ENCODE measurements around the gene DACT3.
A peak's percentile ranks its signal among the peaks of the same experiment; 100 is the strongest.

The DACT3 gene

DNA sequence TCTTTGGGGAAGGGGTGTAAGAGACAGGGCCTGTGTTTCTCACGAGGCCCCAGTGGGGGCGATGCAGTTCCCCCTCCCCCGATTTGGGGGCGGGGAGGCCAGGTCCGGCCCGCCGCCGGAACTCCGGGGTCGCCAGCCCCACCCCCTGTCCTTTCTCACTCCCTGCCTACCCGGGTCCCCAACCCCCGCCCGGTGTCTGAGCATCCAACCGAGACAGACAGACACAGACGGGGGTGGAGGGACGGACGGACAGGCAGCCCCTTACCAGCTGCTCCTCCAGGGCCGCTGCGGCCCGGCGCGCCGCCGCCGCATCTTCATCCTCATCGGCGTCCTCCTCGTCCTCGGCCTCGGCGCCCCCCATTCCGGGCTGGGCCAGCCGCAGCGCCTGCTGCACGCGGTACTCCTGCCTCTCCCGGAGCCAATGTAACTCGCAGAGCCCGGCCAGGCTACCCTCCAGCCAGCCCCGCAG is 397 bp downstream of the DACT3 start:
- peak overlapping the region; percentile 67 for H3K4me3 ChIP-seq (ENCODE audit: low read depth, low read length)
- H3K9me3 ChIP-seq (ENCODE audit: control insufficient read depth, insufficient read depth, low read length): no peaks in the 10 kb centered on the region
- no peaks in the 10 kb centered on the region for H3K27me3 ChIP-seq (ENCODE audit: control insufficient read depth, insufficient read depth, low read length)
- no peak overlapping the region for H3K9ac ChIP-seq (ENCODE audit: low read depth, low read length)
- no peaks in the 10 kb centered on the region for H3K36me3 ChIP-seq (ENCODE audit: control insufficient read depth, insufficient read depth, low read length)
- H3K4me1 ChIP-seq (ENCODE audit: control insufficient read depth, insufficient read depth, low read length): peaks cover 4% of the 10 kb centered on the region

DNA sequence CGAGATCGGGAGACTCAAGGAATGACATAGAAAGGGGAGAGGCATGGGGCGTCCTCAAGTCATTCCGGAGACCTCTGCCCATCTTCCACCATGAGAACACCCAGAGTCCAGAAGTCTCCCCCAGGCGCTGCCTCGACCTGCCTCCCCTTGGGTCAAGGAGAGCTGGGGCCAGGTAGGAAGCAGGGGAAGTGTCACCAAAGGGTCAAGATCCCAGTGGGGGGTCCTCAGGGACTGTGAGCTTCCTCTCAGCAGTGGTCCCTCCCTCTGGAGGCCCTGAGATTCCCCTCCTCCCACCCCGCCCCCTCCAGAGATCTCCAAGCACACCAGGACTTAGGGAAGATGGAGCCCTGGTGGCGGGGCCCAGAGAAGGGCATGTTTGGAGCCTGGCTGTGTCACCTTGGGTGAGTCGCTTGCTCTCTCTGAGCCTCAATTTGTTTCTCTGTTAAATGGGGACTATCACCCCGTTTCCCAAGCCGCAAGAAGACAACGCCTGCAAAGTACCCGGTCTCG is 919 bp downstream of the DACT3 start:
- H3K4me1 ChIP-seq (ENCODE audit: control insufficient read depth, insufficient read depth, low read length): peaks cover 5% of the 10 kb centered on the region
- H3K4me3 ChIP-seq (ENCODE audit: low read depth, low read length): peak overlapping the region; percentile 67

DNA sequence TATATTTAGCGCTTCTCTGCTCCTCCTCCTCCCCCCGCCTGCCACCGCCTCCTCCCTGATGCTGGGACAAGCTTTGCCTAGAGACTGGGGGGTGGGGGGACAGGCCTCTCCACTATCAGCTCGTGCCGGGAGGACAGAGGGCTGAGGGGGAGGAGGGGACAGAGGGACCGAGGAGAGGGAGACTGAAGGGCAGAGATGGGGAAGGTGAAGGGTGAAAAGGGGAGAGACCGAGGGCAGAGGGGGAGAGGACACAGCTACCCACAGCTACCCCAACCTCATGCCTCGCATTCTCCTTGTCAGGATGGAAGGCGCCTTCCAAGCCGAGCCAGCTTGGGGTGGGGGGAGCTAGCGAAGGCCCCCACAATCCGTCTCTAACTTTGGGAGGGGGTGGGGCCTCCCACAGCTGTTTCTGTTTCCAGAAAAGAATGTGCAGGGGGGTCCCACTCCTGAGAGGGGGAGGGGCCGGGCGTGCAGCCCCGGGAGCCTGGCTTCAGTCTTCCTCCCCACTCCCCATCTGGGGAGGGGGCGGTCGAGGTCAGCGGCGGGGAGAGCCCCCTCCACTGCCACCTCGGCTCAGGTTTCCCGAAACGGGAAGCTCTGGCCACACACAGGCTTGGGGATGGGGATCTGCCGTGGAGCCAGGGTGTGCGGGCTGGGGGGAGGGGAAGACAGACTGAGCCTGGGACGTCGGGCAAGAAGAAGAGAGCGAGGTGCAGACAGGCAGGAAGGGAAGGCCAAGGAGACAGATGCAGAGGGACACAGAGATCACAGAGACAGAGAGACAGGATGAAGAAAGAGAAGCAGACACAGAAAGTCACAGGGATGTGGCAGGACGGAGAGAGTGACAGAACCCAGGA is 1.6 kb downstream of the DACT3 start:
- Histone ChIP-seq H3K36me3 (ENCODE audit: control insufficient read depth, insufficient read depth, low read length) (no peaks in the 10 kb centered on the region), H3K4me1 (ENCODE audit: control insufficient read depth, insufficient read depth, low read length) (peaks cover 7% of the 10 kb centered on the region), H3K27me3 (ENCODE audit: control insufficient read depth, insufficient read depth, low read length) (no peaks in the 10 kb centered on the region), H3K9ac (ENCODE audit: low read depth, low read length) (no peak overlapping the region), H3K4me3 (ENCODE audit: low read depth, low read length) (peak overlapping the region; percentile 67), H3K9me3 (ENCODE audit: control insufficient read depth, insufficient read depth, low read length) (no peaks in the 10 kb centered on the region)

More for the DNA sequence above, 919 bp downstream of the DACT3 start:
- no peaks in the 10 kb centered on the region for H3K9me3 ChIP-seq (ENCODE audit: control insufficient read depth, insufficient read depth, low read length)
- no peaks in the 10 kb centered on the region for H3K36me3 ChIP-seq (ENCODE audit: control insufficient read depth, insufficient read depth, low read length)
- H3K9ac ChIP-seq (ENCODE audit: low read depth, low read length): no peak overlapping the region
- H3K27me3 ChIP-seq (ENCODE audit: control insufficient read depth, insufficient read depth, low read length): no peaks in the 10 kb centered on the region

DNA sequence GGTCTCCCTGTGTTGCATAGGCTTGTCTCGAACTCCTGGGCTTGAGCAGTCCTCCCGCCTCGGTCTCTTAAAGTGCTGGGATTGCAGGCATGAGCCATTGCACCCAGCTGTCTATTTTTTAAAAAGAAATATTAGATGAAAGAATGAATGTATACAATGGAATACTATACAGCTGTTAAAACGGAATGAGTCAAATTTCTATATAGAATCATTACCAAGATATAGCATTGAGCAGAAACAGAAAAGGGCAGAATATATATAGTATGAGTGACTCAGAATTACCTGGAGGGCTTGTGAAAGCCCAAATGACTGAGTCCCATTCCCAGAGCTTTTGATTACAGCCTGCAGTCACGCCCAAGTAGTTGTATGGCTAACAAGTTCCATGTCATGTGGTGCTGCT is 4.4 kb downstream of the DACT3 start:
- no peaks in the 10 kb centered on the region for H3K36me3 ChIP-seq (ENCODE audit: control insufficient read depth, insufficient read depth, low read length)
- no peak overlapping the region for H3K4me3 ChIP-seq (ENCODE audit: low read depth, low read length)
- no peaks in the 10 kb centered on the region for H3K9me3 ChIP-seq (ENCODE audit: control insufficient read depth, insufficient read depth, low read length)
- H3K4me1 ChIP-seq (ENCODE audit: control insufficient read depth, insufficient read depth, low read length): peaks cover 12% of the 10 kb centered on the region
- no peaks in the 10 kb centered on the region for H3K27me3 ChIP-seq (ENCODE audit: control insufficient read depth, insufficient read depth, low read length)
- no peak overlapping the region for H3K9ac ChIP-seq (ENCODE audit: low read depth, low read length)

DNA sequence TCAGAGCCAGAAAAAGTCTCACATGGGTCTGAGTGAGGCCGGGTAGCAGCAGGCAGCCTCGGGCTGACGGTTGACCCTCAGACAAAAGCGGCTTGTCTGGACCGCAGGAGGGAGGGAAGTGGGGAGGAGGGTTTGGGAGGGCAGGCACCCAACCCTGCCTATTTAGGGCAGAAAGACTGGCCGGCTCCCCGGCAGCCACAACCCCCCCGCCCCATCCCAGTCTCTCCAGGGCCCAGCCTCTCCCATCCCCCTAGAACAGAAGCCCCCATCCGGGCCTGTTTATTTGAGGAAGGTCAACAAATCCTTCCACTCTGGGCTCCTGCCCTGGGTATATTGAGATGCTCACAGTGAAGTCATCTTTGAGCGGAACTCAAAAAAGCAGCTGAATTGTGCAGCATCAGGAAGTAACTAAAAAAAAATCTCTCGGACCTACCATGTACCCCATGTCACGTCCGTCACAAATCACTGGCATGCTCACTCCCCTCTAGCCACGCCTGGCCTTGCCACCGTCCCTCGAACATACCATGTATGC is 6.3 kb downstream of the DACT3 start:
- Histone ChIP-seq H3K4me1 (ENCODE audit: control insufficient read depth, insufficient read depth, low read length) (peaks cover 12% of the 10 kb centered on the region), H3K27me3 (ENCODE audit: control insufficient read depth, insufficient read depth, low read length) (peaks cover 8% of the 10 kb centered on the region), H3K4me3 (ENCODE audit: low read depth, low read length) (no peak overlapping the region), H3K9ac (ENCODE audit: low read depth, low read length) (no peak overlapping the region), H3K36me3 (ENCODE audit: control insufficient read depth, insufficient read depth, low read length) (no peaks in the 10 kb centered on the region), H3K9me3 (ENCODE audit: control insufficient read depth, insufficient read depth, low read length) (no peaks in the 10 kb centered on the region)

DNA sequence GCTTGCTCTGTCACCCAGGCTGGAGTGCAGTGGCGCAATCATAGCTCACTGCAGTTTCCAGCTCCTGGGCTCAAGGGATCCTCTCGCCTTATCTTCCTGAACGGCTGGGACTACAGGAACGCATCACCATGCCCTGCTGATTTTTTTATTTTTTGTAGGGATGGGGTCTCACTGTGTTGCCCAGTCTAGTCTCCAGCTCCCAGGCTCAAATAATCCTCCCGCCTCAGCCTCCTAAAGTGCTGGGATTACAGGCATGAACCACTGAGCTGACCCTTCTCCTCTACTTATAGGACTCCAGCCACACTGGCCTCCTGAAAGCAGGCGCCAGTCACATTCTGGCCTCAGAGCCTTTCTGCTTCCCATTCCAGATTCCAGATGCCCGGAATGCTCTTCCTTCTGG is 10.5 kb downstream of the DACT3 start:
- no peaks in the 10 kb centered on the region for H3K9me3 ChIP-seq (ENCODE audit: control insufficient read depth, insufficient read depth, low read length)
- no peak overlapping the region for H3K9ac ChIP-seq (ENCODE audit: low read depth, low read length)
- no peaks in the 10 kb centered on the region for H3K36me3 ChIP-seq (ENCODE audit: control insufficient read depth, insufficient read depth, low read length)
- H3K27me3 ChIP-seq (ENCODE audit: control insufficient read depth, insufficient read depth, low read length): peaks cover 39% of the 10 kb centered on the region
- peaks cover 11% of the 10 kb centered on the region for H3K4me1 ChIP-seq (ENCODE audit: control insufficient read depth, insufficient read depth, low read length)
- H3K4me3 ChIP-seq (ENCODE audit: low read depth, low read length): no peak overlapping the region

DNA sequence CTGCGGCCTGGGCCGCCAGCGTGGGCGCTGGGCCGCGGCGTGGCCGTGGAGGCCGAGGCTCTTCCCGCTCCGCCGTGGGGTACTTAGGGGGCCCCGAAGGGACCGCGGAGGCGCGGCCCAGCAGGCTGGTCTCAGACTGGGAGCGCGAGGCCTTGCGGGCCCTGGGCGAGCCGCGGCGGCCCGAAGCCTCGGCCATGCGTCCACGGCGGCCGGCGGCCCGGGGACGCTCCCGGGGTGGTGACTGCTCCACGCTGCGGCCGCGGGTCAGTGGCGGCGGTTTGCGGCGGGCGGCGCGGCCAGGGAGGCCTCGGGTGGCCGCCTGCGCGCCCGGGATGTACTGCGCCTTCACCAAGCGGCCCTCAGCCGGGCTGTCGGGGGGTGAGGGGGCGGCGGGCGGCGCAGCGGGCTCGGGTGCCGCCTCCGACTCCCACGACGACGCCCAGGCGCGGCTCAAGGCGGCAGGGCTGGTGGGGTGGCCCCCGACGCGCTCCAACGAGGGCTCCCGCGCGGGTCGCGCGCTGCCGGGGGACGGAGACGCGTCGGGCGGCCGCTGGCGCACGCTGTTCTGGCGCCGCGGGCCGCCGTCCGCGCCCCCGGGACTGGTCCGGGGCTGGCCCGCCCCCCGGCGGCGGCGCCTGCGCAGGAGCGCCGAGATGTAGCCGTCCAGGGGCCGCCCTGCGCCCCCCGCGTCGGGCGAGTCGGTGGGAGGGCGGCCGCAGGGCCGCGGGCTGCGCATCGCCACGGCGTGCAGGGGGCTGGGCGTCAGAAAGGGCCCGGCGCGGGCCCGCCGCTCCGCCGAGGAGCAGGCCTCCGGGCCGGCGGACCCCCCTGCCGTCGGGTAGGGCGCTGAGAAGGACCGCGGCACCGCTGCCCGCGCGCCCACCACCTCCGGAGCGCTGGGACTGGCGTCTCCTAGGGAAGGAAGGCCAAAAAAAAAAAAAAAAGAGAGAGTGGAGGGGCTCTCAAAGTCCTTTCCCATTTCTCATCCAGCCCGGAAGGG is 11.7 kb downstream of the DACT3 start:
- no peak overlapping the region for H3K9ac ChIP-seq (ENCODE audit: low read depth, low read length)
- H3K4me1 ChIP-seq (ENCODE audit: control insufficient read depth, insufficient read depth, low read length): peaks cover 9% of the 10 kb centered on the region
- no peaks in the 10 kb centered on the region for H3K9me3 ChIP-seq (ENCODE audit: control insufficient read depth, insufficient read depth, low read length)
- no peaks in the 10 kb centered on the region for H3K36me3 ChIP-seq (ENCODE audit: control insufficient read depth, insufficient read depth, low read length)
- peak overlapping the region; percentile 50 for H3K4me3 ChIP-seq (ENCODE audit: low read depth, low read length)
- peaks cover 39% of the 10 kb centered on the region for H3K27me3 ChIP-seq (ENCODE audit: control insufficient read depth, insufficient read depth, low read length)

DNA sequence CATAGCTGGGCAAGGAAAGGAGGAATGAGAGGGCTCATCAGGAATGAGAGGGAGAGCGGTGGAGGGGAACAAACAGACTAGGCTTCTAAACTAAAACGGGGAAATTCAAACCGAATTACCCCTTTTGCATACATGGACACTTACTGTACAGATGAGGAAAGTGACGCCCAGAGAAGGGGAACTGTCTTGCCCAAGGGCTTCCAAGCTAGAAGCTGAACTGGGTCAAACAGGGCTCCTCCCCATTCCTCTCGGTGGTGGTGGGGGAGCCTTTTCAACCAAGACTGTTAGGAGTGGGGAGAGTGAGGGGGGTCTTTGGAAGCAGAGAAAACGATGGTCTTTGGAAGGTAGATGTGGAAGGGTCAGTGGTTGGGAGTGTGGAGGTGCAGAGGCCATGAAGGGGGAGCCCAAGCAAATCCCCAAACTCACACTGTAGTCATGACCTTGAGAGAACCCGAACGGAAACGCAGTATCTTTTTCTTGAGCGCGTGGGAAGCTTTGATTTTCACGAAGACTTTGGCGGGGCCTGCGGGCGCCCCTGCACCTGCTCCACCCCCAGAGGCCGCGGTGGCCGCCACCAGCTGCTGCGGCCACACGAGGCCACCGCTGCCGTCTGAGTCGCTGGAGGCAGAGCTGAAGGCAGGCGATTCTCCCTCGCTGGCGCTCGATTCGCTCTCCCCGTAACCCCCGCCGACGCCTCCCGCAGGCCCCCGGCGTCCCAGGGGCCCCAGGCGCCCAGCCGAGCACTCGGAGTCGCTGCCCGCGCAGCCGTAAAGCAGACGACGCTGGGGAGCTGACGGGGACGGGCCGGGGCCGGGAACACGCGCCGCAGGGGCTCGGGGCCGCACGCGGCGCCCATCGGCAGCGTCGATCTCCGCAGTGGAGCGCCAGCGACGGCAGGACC is 12.7 kb downstream of the DACT3 start:
- H3K9me3 ChIP-seq (ENCODE audit: control insufficient read depth, insufficient read depth, low read length): no peaks in the 10 kb centered on the region
- peaks cover 6% of the 10 kb centered on the region for H3K4me1 ChIP-seq (ENCODE audit: control insufficient read depth, insufficient read depth, low read length)
- H3K9ac ChIP-seq (ENCODE audit: low read depth, low read length): no peak overlapping the region
- H3K36me3 ChIP-seq (ENCODE audit: control insufficient read depth, insufficient read depth, low read length): no peaks in the 10 kb centered on the region
- H3K27me3 ChIP-seq (ENCODE audit: control insufficient read depth, insufficient read depth, low read length): peaks cover 39% of the 10 kb centered on the region
- H3K4me3 ChIP-seq (ENCODE audit: low read depth, low read length): peak overlapping the region; percentile 18

DNA sequence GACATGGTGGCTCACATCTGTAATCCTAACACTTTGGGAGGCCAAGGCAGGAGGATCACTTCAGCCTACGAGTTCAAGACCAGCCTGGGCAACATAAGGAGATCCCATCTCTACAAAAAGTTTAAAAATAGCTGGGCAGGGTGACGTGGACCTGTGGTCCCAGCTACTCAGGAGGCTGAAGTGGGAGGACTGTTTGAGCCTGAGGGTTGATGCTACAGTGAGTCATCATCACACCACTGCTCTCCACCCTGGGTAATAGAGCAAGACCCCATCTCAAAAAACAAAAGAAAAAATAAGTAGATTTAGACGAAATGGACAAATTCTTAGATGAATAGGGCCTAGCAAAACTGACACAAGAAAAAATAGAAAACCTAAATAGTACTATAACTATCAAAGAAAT is 14.6 kb downstream of the DACT3 start:
- Histone ChIP-seq H3K9ac (ENCODE audit: low read depth, low read length) (no peak overlapping the region), H3K27me3 (ENCODE audit: control insufficient read depth, insufficient read depth, low read length) (peaks cover 44% of the 10 kb centered on the region), H3K4me1 (ENCODE audit: control insufficient read depth, insufficient read depth, low read length) (peaks cover 6% of the 10 kb centered on the region), H3K36me3 (ENCODE audit: control insufficient read depth, insufficient read depth, low read length) (no peaks in the 10 kb centered on the region), H3K4me3 (ENCODE audit: low read depth, low read length) (no peak overlapping the region), H3K9me3 (ENCODE audit: control insufficient read depth, insufficient read depth, low read length) (no peaks in the 10 kb centered on the region)

DNA sequence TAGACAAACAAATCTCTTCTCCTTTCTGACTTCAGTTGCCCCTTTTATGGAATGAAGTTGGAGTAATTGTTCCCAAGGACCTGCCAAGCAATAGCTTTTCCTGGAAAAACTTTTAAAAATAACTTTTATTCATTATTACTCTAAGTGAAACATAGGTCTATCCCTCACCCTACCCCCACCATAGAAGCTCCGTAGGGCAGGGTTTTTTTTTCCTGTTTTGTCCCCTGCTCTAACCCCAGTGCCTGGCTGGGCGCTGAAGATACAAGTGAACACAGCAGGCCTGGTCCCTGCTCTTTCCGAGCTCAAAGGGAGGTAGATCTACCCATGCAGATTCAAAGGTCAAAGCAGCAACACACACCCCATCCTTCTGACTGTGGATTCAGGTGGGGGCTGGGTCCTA is 16.3 kb downstream of the DACT3 start:
- Histone ChIP-seq H3K4me1 (ENCODE audit: control insufficient read depth, insufficient read depth, low read length) (peaks cover 8% of the 10 kb centered on the region), H3K36me3 (ENCODE audit: control insufficient read depth, insufficient read depth, low read length) (no peaks in the 10 kb centered on the region), H3K27me3 (ENCODE audit: control insufficient read depth, insufficient read depth, low read length) (peaks cover 50% of the 10 kb centered on the region), H3K4me3 (ENCODE audit: low read depth, low read length) (no peak overlapping the region), H3K9ac (ENCODE audit: low read depth, low read length) (no peak overlapping the region), H3K9me3 (ENCODE audit: control insufficient read depth, insufficient read depth, low read length) (no peaks in the 10 kb centered on the region)

Measured in iPS-15b (cell line).